Anterior cingulate cortex (tissue), 58 donors: Measurements from ENCODE around the gene PRDM11.
A peak's percentile ranks its signal among the peaks of the same experiment; 100 is the strongest.

Source experiments
- DNase-seq, 58 donors: peaks; one replicate each; lab custom pipeline; 2025; lab: John Stamatoyannopoulos, UW

PRDM11 gene

DNA sequence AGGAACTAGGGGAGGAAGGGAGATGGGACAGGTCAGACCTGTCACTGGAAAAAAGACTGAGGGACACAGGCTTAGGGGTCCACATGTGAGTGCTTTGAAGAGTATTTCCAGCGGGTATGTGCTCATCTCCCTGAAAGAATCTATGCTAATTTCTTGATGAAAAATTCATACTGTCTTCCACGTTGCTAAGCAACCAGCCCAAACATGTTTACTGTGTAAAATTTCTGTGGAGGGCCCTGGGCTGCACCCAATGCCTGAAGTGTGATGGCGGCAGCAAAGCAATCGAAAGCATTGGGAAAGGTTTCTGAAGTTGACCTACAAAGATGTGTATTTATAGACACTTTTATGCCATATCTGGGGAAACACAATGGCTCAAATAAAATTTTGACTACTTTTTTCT lies 132.3 kb downstream of the PRDM11 start:
- peak in 16 of 58 donors; percentile 3 to 55 (median 20) for DNase-seq

DNA sequence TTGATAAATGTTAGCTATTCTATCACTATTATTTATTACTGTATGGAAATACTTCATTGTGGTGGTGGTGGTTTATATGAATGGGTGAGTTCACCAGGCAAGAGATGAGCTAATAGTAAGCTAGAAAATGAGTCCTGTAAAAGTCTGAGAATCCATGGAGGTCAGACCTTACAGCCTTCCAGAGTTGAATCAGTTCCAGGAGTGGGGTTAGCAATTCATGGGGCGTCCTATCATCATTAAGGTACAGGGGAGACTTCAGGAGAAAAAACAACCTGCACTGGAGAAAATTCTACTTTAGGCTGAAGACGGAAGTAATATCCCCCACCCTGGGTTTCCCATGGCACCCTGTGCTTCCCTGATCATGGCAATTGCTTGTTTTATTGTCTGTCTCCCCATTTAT lies 133.2 kb downstream of the PRDM11 start:
- DNase-seq = no peak

DNA sequence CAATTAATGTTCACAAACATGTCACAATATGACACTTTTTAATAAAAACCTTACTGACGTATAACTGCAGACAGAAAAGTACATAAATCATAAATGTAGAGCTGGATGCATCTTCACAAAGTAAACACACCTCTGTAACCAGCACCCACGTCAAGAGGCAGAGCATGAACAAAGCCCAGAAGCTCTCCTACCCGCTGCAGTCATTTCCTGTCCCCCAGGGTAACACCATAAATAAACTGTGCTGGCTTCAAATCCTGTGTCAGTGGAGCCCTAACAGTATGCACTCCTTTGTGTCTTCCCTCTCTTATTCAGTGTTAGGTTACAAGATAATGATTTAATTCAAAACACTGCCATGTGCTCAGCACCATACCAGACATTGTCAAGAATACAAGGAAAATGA lies 134.0 kb downstream of the PRDM11 start:
- DNase-seq = no peak

DNA sequence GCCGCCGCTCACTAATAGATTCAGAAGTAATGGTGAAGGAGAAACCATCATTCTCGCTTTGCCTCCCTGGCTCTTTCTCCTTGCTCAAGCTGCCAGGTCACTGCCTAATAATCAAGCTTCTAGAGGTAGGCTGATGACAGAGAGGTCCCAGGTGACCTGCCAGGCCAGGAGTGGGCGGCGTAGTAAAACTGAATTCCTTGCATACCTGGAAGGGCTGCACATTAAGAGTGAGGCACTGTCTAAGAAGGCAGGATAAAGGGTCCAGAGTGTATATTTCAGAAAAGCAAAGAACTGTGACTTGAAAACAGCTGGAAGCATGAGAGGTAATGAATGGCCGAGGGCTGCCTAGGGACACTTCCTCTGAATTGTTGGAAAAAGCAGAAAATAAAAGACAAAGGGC lies 135.6 kb downstream of the PRDM11 start:
- no peak for DNase-seq
